Endodermal cell (in vitro differentiated cells): ENCODE data around the gene TARBP1. TPM values are rescaled to one million over a fixed set of nuclear protein-coding genes. Genes with fewer than 3 reads are reported as not detected.

Experiments
- DNase-seq: peaks from one replicate; pipeline ENCODE4 v3.0.0-alpha.2; 2017
- H3K27ac ChIP-seq: 2 replicates; pipeline ENCODE4 v1.5.1; 2013; ENCODE audit warnings: mild to moderate bottlenecking, low read depth, low read length, moderate library complexity
- H3K27me3 ChIP-seq: 2 replicates; pipeline ENCODE4 v1.6.1; 2013; ENCODE audit warnings: mild to moderate bottlenecking, low read length, moderate library complexity; ENCODE audit not compliant: insufficient read depth, control insufficient read depth, poor library complexity, severe bottlenecking
- H3K36me3 ChIP-seq: 2 replicates; pipeline ENCODE4 v1.7.0; 2013; ENCODE audit warnings: mild to moderate bottlenecking, low read length, moderate library complexity; ENCODE audit not compliant: control insufficient read depth, insufficient read depth
- H3K4me1 ChIP-seq: one replicate; pipeline ENCODE4 v1.7.0; 2013; ENCODE audit warnings: low read length; ENCODE audit not compliant: control insufficient read depth, insufficient read depth
- H3K4me3 ChIP-seq: 2 replicates; pipeline ENCODE4 v1.5.1; 2013; ENCODE audit warnings: mild to moderate bottlenecking, low read length, moderate library complexity
- H3K9ac ChIP-seq: 2 replicates; pipeline ENCODE4 v1.6.1; 2013; ENCODE audit warnings: mild to moderate bottlenecking, low read length, moderate library complexity; ENCODE audit not compliant: poor library complexity, severe bottlenecking; ENCODE audit errors: extremely low read depth
- H3K9me3 ChIP-seq: 2 replicates; pipeline ENCODE4 v1.6.1; 2013; ENCODE audit warnings: mild to moderate bottlenecking, low read length, moderate library complexity; ENCODE audit not compliant: control insufficient read depth
- H3K27ac Mint-ChIP-seq: 2 replicates; pipeline ENCODE4 v1.8.0; 2020; ENCODE audit warnings: mixed read lengths
- H3K27me3 Mint-ChIP-seq: 2 replicates; pipeline ENCODE4 v1.8.0; 2021; ENCODE audit warnings: mild to moderate bottlenecking, mixed read lengths; ENCODE audit not compliant: insufficient read depth
- H3K36me3 Mint-ChIP-seq: 2 replicates; pipeline ENCODE4 v1.8.0; 2020; ENCODE audit warnings: low read depth, mixed read lengths
- H3K4me1 Mint-ChIP-seq: 2 replicates; pipeline ENCODE4 v1.8.0; 2020; ENCODE audit warnings: mixed read lengths
- H3K4me3 Mint-ChIP-seq: 2 replicates; pipeline ENCODE4 v1.8.0; 2020; ENCODE audit warnings: mild to moderate bottlenecking, moderate library complexity, mixed read lengths
- H3K9me3 Mint-ChIP-seq: 2 replicates; pipeline ENCODE4 v1.8.0; 2020; ENCODE audit warnings: mild to moderate bottlenecking, mixed read lengths
- CTCF ChIP-seq: fragments of 200-600 bp; sonication (generic); conservative IDR thresholded peaks from 2 replicates; pipeline ENCODE4 v1.5.0; 2021; ENCODE audit warnings: antibody characterized with exemption, mild to moderate bottlenecking
- WGBS, 2 experiments: methylation state at CpG; one replicate each; pipeline versions ENCODE4 v1.1.5 to v1.1.7; 2013; ENCODE audit warnings: missing lambda C conversion rate in 2 of 2, mixed read lengths in 1 of 2; ENCODE audit not compliant: insufficient coverage in 1 of 2, insufficient read length in 1 of 2; 5-methylcytosine and 5-hydroxymethylcytosine counted together
- total RNA-seq, 2 donors: library from RNA; stranded (reverse); fragmentation: NEBNext Ultra II Directional in 1 of 2; extraction: Animal tissue kit (Norgen Biotek cat#: 25700) in 1 of 2; gene quantifications; 2 replicates in 1 of 2; 3 replicates in 1 of 2; pipeline ENCODE4 v1.2.1, GENCODE V29; 2021

Gene TARBP1
- total RNA-seq, 2 donors from 2014 or later: 45.3 to 62.4 TPM

- no peak for TF ChIP-seq CTCF
- H3K27me3 ChIP-seq: peaks cover 7% of the 10 kb centered on the region
- peak overlapping the region; percentile 91 for H3K4me3 ChIP-seq
- Mint-ChIP-seq H3K27ac (peak overlapping the region; percentile 14), H3K27me3 (peaks cover 19% of the 10 kb centered on the region), H3K9me3 (no peaks in the 10 kb centered on the region), H3K4me3 (peak overlapping the region; percentile 68), H3K36me3 (no peaks in the 10 kb centered on the region), H3K4me1 (peaks cover 21% of the 10 kb centered on the region)
- H3K9ac ChIP-seq: peak overlapping the region; percentile 47
- WGBS, 2 experiments: 0% methylated on average over 11 to 43 of the region's 43 CpGs
- no peaks in the 10 kb centered on the region for H3K9me3 ChIP-seq
- H3K36me3 ChIP-seq: no peaks in the 10 kb centered on the region
- no peak for DNase-seq
- H3K4me1 ChIP-seq: peaks cover 3% of the 10 kb centered on the region
- no peak overlapping the region for H3K27ac ChIP-seq
Observed at GRCh38 chr1:234478152-234478480, 863 bp downstream of the TARBP1 start.

DNA sequence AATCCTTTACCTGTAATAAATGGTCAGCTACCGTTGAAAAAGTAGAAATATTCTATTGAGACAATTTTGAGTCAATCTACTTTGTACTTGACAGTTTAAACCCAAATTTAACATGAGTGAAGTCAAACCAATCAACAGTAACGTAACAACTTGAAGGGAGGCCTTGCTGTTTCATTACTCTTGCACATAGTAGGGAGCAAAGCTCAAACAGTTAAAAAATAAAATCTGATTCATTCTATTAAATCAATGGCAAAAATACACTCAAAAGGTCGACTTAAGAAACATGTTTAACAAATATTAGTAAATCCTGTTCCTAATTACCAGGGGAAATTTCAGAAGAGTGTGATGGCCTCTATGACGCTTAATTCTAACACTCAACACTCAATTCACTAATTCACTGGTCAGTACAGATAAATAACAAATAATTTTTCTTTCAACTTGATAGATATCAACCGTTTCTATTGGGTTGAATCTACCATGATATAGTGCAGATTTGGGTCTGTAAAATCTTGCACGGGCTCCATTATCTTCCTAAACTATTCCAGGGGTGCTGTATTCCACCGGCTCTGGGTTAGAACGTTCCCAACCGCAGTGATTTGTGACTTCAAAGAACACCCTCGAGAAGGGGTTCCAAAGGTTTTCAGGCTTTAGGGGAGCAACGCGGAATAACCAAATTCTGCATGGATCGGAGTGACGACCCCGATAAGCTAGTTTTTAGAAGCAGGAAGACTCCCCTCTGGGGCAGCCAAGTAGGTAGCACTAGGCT, 1.4 kb downstream of the TARBP1 start:
- Mint-ChIP-seq H3K27ac (peak overlapping the region; percentile 14), H3K27me3 (peaks cover 15% of the 10 kb centered on the region), H3K36me3 (no peaks in the 10 kb centered on the region), H3K4me3 (peak overlapping the region; percentile 68), H3K4me1 (peaks cover 21% of the 10 kb centered on the region), H3K9me3 (no peaks in the 10 kb centered on the region)
- WGBS, 2 experiments: 29 to 35% methylated on average over 9 to 15 of the region's 15 CpGs
- peak overlapping the region; percentile 47 for H3K9ac ChIP-seq
- H3K4me1 ChIP-seq: peaks cover 3% of the 10 kb centered on the region
- no peak overlapping the region for H3K27ac ChIP-seq
- DNase-seq: no peak
- H3K9me3 ChIP-seq: no peaks in the 10 kb centered on the region
- no peak for TF ChIP-seq CTCF
- peak overlapping the region; percentile 91 for H3K4me3 ChIP-seq
- H3K36me3 ChIP-seq: no peaks in the 10 kb centered on the region
- peaks cover 5% of the 10 kb centered on the region for H3K27me3 ChIP-seq

GRCh38 chr1:234476172-234476571, 2.8 kb downstream of the TARBP1 start:
- H3K9me3 Mint-ChIP-seq: no peaks in the 10 kb centered on the region
- Histone ChIP-seq H3K9ac (no peak overlapping the region), H3K36me3 (no peaks in the 10 kb centered on the region), H3K27me3 (no peaks in the 10 kb centered on the region), H3K4me3 (no peak overlapping the region), H3K4me1 (peaks cover 3% of the 10 kb centered on the region), H3K27ac (no peak overlapping the region), H3K9me3 (no peaks in the 10 kb centered on the region)
- H3K36me3 Mint-ChIP-seq: peaks cover 4% of the 10 kb centered on the region
- TF ChIP-seq CTCF: no peak
- no peak overlapping the region for H3K4me3 Mint-ChIP-seq
- no peak overlapping the region for H3K27ac Mint-ChIP-seq
- DNase-seq: no peak
- H3K27me3 Mint-ChIP-seq: peaks cover 3% of the 10 kb centered on the region
- WGBS, 2 experiments: 71 to 72% methylated on average over 5 of the region's 5 CpGs
- peaks cover 21% of the 10 kb centered on the region for H3K4me1 Mint-ChIP-seq
